Neural cell (in vitro differentiated cells): ENCODE measurements around the gene PRR12. TPM values are rescaled to one million over a fixed set of nuclear protein-coding genes. Genes with fewer than 3 reads are reported as not detected.

Experiments used
- H2AFZ ChIP-seq: fragments of 200-600, 300-800 bp; sonication (generic), shearing (Covaris generic); 2 replicates; pipeline ENCODE4 v1.6.0; 2014; ENCODE audit warnings: low read depth, mild to moderate bottlenecking, antibody characterized with exemption, low read length, moderate library complexity
- H3F3A ChIP-seq: fragments of 200-600 bp; shearing (Covaris generic); 2 replicates; pipeline ENCODE4 v1.6.1; 2016; ENCODE audit warnings: mild to moderate bottlenecking, moderate library complexity, mixed read lengths, antibody characterized with exemption, low read length; ENCODE audit not compliant: insufficient read depth, poor library complexity, severe bottlenecking
- H3K27ac ChIP-seq: fragments of 200-600, 300-800 bp; sonication (generic), shearing (Covaris generic); 2 replicates; pipeline ENCODE4 v1.5.1; 2014; ENCODE audit warnings: mild to moderate bottlenecking, low read length, moderate library complexity
- H3K27me3 ChIP-seq: fragments of 300-800, 200-600 bp; sonication (generic), shearing (Covaris generic); 2 replicates; pipeline ENCODE4 v1.6.0; 2014; ENCODE audit warnings: mild to moderate bottlenecking, low read depth, low read length, moderate library complexity; ENCODE audit not compliant: insufficient read depth
- H3K36me3 ChIP-seq: fragments of 300-800, 200-600 bp; sonication (generic), shearing (Covaris generic); 2 replicates; pipeline ENCODE4 v1.5.1; 2014; ENCODE audit warnings: mild to moderate bottlenecking, antibody characterized with exemption, low read length, moderate library complexity; ENCODE audit not compliant: insufficient read depth
- H3K4me2 ChIP-seq: fragments of 300-800, 200-600 bp; sonication (generic), shearing (Covaris generic); 2 replicates; pipeline ENCODE4 v1.6.0; 2014; ENCODE audit warnings: mild to moderate bottlenecking, low read length
- H3K4me3 ChIP-seq: fragments of 300-800, 200-600 bp; sonication (generic), shearing (Covaris generic); 2 replicates; pipeline ENCODE4 v1.5.1; 2014; ENCODE audit warnings: mild to moderate bottlenecking, low read length, moderate library complexity
- H3K79me2 ChIP-seq: fragments of 200-600 bp; shearing (Covaris generic); replicated peaks from 2 replicates; pipeline ENCODE4 v1.6.0; 2014; ENCODE audit warnings: mild to moderate bottlenecking, low read length, moderate library complexity; ENCODE audit not compliant: insufficient read depth
- H3K9ac ChIP-seq: fragments of 300-800, 200-600 bp; sonication (generic), shearing (Covaris generic); 2 replicates; pipeline ENCODE4 v1.6.1; 2016; ENCODE audit warnings: mild to moderate bottlenecking, low read length, mixed read lengths
- H3K9me2 ChIP-seq: fragments of 200-600 bp; shearing (Covaris generic); 2 replicates; pipeline ENCODE4 v1.6.1; 2016; ENCODE audit warnings: mild to moderate bottlenecking, low read length, mixed read lengths; ENCODE audit not compliant: insufficient read depth
- H3K9me3 ChIP-seq: fragments of 200-600, 300-800 bp; sonication (generic), shearing (Covaris generic); 2 replicates; pipeline ENCODE4 v1.6.1; 2016; ENCODE audit warnings: mild to moderate bottlenecking, mixed run types, low read length, moderate library complexity, mixed read lengths
- H4K20me1 ChIP-seq: fragments of 200-600 bp; shearing (Covaris generic); 2 replicates; pipeline ENCODE4 v1.6.1; 2016; ENCODE audit warnings: mild to moderate bottlenecking, mixed run types; ENCODE audit not compliant: insufficient read depth
- EP300 ChIP-seq: fragments of 450-650 bp; conservative IDR thresholded peaks from 2 replicates; pipeline ENCODE4 v1.6.1; 2014; ENCODE audit warnings: antibody characterized with exemption, mild to moderate bottlenecking, moderate library complexity; ENCODE audit not compliant: poor library complexity, severe bottlenecking
- EZH2 ChIP-seq: fragments of 200-600, 300-800 bp; shearing (Covaris generic), sonication (generic); IDR thresholded peaks from 2 replicates; pipeline ENCODE4 v1.6.1; 2014; ENCODE audit warnings: antibody characterized with exemption, low read length, borderline replicate concordance, mild to moderate bottlenecking; ENCODE audit not compliant: insufficient read depth, poor library complexity, severe bottlenecking
- MXI1 ChIP-seq: fragments of 450-650 bp; conservative IDR thresholded peaks from 2 replicates; pipeline ENCODE4 v1.6.1; 2014; ENCODE audit warnings: antibody characterized with exemption, mild to moderate bottlenecking; ENCODE audit not compliant: poor library complexity, severe bottlenecking
- POLR2AphosphoS5 ChIP-seq: IDR thresholded peaks from 2 replicates; pipeline ENCODE4 v1.6.1; 2012
- RAD21 ChIP-seq: fragments of 450-650 bp; conservative IDR thresholded peaks from 2 replicates; pipeline ENCODE4 v1.6.1; 2014; ENCODE audit warnings: antibody characterized with exemption, mild to moderate bottlenecking, moderate library complexity
- REST ChIP-seq: IDR thresholded peaks from 2 replicates; pipeline ENCODE4 v1.6.1; 2012; ENCODE audit warnings: borderline replicate concordance
- SMC3 ChIP-seq: fragments of 450-650 bp; conservative IDR thresholded peaks from 2 replicates; pipeline ENCODE4 v1.6.1; 2014; ENCODE audit warnings: antibody characterized with exemption, mild to moderate bottlenecking, moderate library complexity; ENCODE audit not compliant: poor library complexity
- TAF1 ChIP-seq: IDR thresholded peaks from 2 replicates; pipeline ENCODE4 v1.6.1; 2012; ENCODE audit warnings: low read depth
- polyA plus RNA-seq: library from polyadenylated mRNA; depleted of rRNA; stranded (reverse); fragments of >200 nt; gene quantifications from 2 replicates; pipeline ENCODE4 v1.2.3, GENCODE V29; 2014

Gene PRR12
- polyA plus RNA-seq, 1 donor from 2014 or later: 1.2 TPM

- Histone ChIP-seq H3K4me2 (peak within 1 kb of the TSS; percentile 87), H3K9ac (peak within 1 kb of the TSS; percentile 69), H3K9me3 (no peaks in the 10 kb centered on the region), H3K27ac (peak within 1 kb of the TSS; percentile 67), H3K27me3 (no peaks in the 10 kb centered on the region), H4K20me1 (no peaks in the 10 kb centered on the region), H3K36me3 (no peaks in the 10 kb centered on the region), H3K79me2 (peaks cover 25% of the 10 kb centered on the region), H2AFZ (peak within 1 kb of the TSS; percentile 67), H3K4me3 (peak within 1 kb of the TSS; percentile 76), H3F3A (peaks cover 5% of the 10 kb centered on the region), H3K9me2 (no peaks in the 10 kb centered on the region)
- TF ChIP-seq SMC3: no peak
- no peak for TF ChIP-seq EZH2
- TF ChIP-seq MXI1: peak; percentile 74
- no peak for TF ChIP-seq RAD21
- TF ChIP-seq POLR2AphosphoS5: peak; percentile 52
- TF ChIP-seq REST: no peak
- no peak for TF ChIP-seq EP300
Measured at GRCh38 chr19:49640113-49640898, 49.3 kb downstream of the PRR12 start, which contains the start of gene RRAS. TSS of gene RRAS (minus strand) at chr19:49640143. CDS start at chr19:49640098, 45 bp downstream.

- Histone ChIP-seq H3K27me3 (no peaks in the 10 kb centered on the region), H4K20me1 (no peaks in the 10 kb centered on the region), H3K27ac (peak within 1 kb of the TSS; percentile 90), H2AFZ (peak within 1 kb of the TSS; percentile 69), H3K9ac (peak within 1 kb of the TSS; percentile 98), H3K79me2 (peaks cover 25% of the 10 kb centered on the region), H3F3A (peaks cover 5% of the 10 kb centered on the region), H3K9me2 (no peaks in the 10 kb centered on the region), H3K4me2 (peak within 1 kb of the TSS; percentile 90), H3K36me3 (no peaks in the 10 kb centered on the region), H3K4me3 (peak within 1 kb of the TSS; percentile 76), H3K9me3 (no peaks in the 10 kb centered on the region)
- no peak for TF ChIP-seq TAF1
- peak; percentile 37 for TF ChIP-seq MXI1
- TF ChIP-seq EZH2: no peak
- peak; percentile 68 for TF ChIP-seq EP300
- peak; percentile 75 for TF ChIP-seq POLR2AphosphoS5
Measured at GRCh38 chr19:49641688-49642491, 50.9 kb downstream of the PRR12 start, which contains the start of gene SCAF1. TSS of gene SCAF1 (plus strand) at chr19:49642209. CDS start at chr19:49645027, 2,818 bp downstream.
